CD4-positive, alpha-beta T cell (primary cell): ENCODE results near the gene PCCA. TPM values are rescaled to one million over a fixed set of nuclear protein-coding genes. Genes with fewer than 3 reads are reported as not detected.
"Not testable (repeated sequence)": the region's sequence is repeated elsewhere in the genome, so short reads cannot be mapped to it uniquely, and the experiment has no call there.

Source experiments
- ATAC-seq: fragments of 200-7000 bp; cut with Tn5 transposase; one replicate; pipeline ENCODE4 v1.10.0; 2022; ENCODE audit warnings: mild to moderate bottlenecking; ENCODE audit not compliant: poor library complexity
- CTCF ChIA-PET: fragments of 350-600 bp; sonication (Branson Sonifier 250); formaldehyde crosslinking; loops from one replicate; lab custom pipeline; 2021; ENCODE audit warnings: antibody characterized with exemption, inconsistent platforms; lab: Charles Lee
- POLR2A ChIA-PET: fragments of 350-600 bp; sonication (Branson Sonifier 250); formaldehyde crosslinking; loops from one replicate; lab custom pipeline; 2021; ENCODE audit warnings: antibody characterized with exemption, inconsistent platforms; lab: Charles Lee
- DNase-seq, 14 experiments: peaks; one replicate each; pipeline ENCODE4 v3.0.0-alpha.2; 2013 to 2020; ENCODE audit warnings: mixed read lengths in 2 of 14
- H3K27ac ChIP-seq, 2 donors: one replicate each; pipeline versions ENCODE4 v1.5.1 to v1.7.0; 2013; ENCODE audit warnings: low read length in 2 of 2, low read depth in 1 of 2, mild to moderate bottlenecking in 1 of 2
- H3K27me3 ChIP-seq, 2 experiments: 1 replicate in 1 of 2; 2 replicates in 1 of 2; pipeline versions ENCODE4 v1.6.1 to v1.7.0; 2013; ENCODE audit warnings: low read length in 2 of 2, control low read depth in 1 of 2, mild to moderate bottlenecking in 1 of 2, moderate library complexity in 1 of 2; ENCODE audit not compliant: insufficient read depth in 2 of 2, control insufficient read depth in 1 of 2
- H3K36me3 ChIP-seq: one replicate; pipeline ENCODE4 v1.6.1; 2013; ENCODE audit warnings: low read length, control low read depth; ENCODE audit not compliant: insufficient read depth
- H3K4me1 ChIP-seq: one replicate; pipeline ENCODE4 v1.6.1; 2013; ENCODE audit warnings: low read length, control low read depth; ENCODE audit not compliant: insufficient read depth
- H3K4me3 ChIP-seq: one replicate; pipeline ENCODE4 v1.5.1; 2013; ENCODE audit warnings: mild to moderate bottlenecking, low read length, moderate library complexity
- H3K9me3 ChIP-seq, 2 experiments: 1 replicate in 1 of 2; 2 replicates in 1 of 2; pipeline versions ENCODE4 v1.6.1 to v1.7.0; 2013; ENCODE audit warnings: low read length in 2 of 2, mild to moderate bottlenecking in 2 of 2, control low read depth in 1 of 2, moderate library complexity in 1 of 2; ENCODE audit not compliant: control insufficient read depth in 1 of 2, insufficient read depth in 1 of 2
- H3K27ac Mint-ChIP-seq: one replicate; pipeline ENCODE4 v1.8.0; 2020; ENCODE audit warnings: mixed read lengths
- H3K27me3 Mint-ChIP-seq: one replicate; pipeline ENCODE4 v1.8.0; 2021; ENCODE audit warnings: mixed read lengths
- H3K36me3 Mint-ChIP-seq: one replicate; pipeline ENCODE4 v1.8.0; 2021; ENCODE audit warnings: low read depth, mixed read lengths
- H3K4me1 Mint-ChIP-seq: one replicate; pipeline ENCODE4 v1.8.0; 2021; ENCODE audit warnings: low read depth, mixed read lengths
- H3K4me3 Mint-ChIP-seq: one replicate; pipeline ENCODE4 v1.8.0; 2020; ENCODE audit warnings: mild to moderate bottlenecking, mixed read lengths
- H3K9me3 Mint-ChIP-seq: one replicate; pipeline ENCODE4 v1.8.0; 2020; ENCODE audit warnings: mixed read lengths
- intact Hi-C, 2 experiments: fragments of 100-400 bp; cut with DNase I in 1 of 2; cut with micrococcal nuclease in 1 of 2; formaldehyde crosslinking; loops; one replicate each; pipeline versions ENCODE4 v1.15.1 to v1.9.0; 2023 to 2025; cut with DNase I, micrococcal nuclease
- total RNA-seq, 174 experiments: library from RNA in 2 of 174; stranded (reverse) in 2 of 174; gene quantifications; one replicate each; pipeline ENCODE4 v1.2.3 and lab custom pipeline; 2021 to 2026
- TF ChIP-seq, protein P1 (sequence below): fragments of 200-600 bp; IDR thresholded peaks from one replicate; pipeline ENCODE4 v1.8.0; 2022; ENCODE audit warnings: antibody characterized with exemption, mild to moderate bottlenecking

The PCCA gene
- total RNA-seq, 2 experiments from 2014 or later = 4.7 to 5.2 TPM

DNA sequence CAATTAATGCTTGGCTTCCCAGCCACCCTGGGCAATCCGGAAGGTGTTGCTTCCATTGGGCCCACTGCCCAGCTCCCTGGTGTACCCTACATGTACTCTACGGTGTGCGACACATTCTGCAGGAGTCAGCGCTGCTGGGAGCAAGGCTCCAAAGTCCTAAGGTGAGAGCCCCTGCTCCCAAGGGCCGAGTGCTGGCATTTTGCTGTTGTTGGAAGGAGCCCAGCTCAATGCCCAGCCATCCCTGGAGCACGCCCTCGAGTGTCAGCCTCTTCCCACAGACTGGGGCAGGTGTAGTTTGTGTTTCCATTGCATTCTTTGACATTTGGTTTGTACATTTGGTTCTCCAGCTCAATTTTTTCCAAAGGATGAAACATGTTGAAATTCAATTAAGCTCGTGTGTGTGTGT, 435.1 kb downstream of the PCCA start:
- H3K9me3 ChIP-seq = no peaks in the 10 kb centered on the region
- H3K27me3 ChIP-seq = no peaks in the 10 kb centered on the region
- H3K4me1 ChIP-seq = peaks cover 9% of the 10 kb centered on the region
- CTCF ChIA-PET = interaction anchor here (1.1 kb wide), 1 partner anchor 9 kb away, joined by 3 read pairs; no protein-coding TSS in a partner anchor
- peaks cover 2% of the 10 kb centered on the region for H3K36me3 ChIP-seq
- DNase-seq (no peak), ATAC-seq (no peak)
- H3K4me3 ChIP-seq = no peak overlapping the region
- no peaks in the 10 kb centered on the region for H3K27me3 Mint-ChIP-seq
- intact Hi-C loops = no loop called here
- no peak overlapping the region for H3K27ac Mint-ChIP-seq
- peaks cover 13% of the 10 kb centered on the region for H3K4me1 Mint-ChIP-seq
- H3K4me3 Mint-ChIP-seq = no peak overlapping the region
- no peaks in the 10 kb centered on the region for H3K9me3 Mint-ChIP-seq
- no peak overlapping the region for H3K27ac ChIP-seq
- peaks cover 15% of the 10 kb centered on the region for H3K36me3 Mint-ChIP-seq
- TF ChIP-seq, protein P1, sequence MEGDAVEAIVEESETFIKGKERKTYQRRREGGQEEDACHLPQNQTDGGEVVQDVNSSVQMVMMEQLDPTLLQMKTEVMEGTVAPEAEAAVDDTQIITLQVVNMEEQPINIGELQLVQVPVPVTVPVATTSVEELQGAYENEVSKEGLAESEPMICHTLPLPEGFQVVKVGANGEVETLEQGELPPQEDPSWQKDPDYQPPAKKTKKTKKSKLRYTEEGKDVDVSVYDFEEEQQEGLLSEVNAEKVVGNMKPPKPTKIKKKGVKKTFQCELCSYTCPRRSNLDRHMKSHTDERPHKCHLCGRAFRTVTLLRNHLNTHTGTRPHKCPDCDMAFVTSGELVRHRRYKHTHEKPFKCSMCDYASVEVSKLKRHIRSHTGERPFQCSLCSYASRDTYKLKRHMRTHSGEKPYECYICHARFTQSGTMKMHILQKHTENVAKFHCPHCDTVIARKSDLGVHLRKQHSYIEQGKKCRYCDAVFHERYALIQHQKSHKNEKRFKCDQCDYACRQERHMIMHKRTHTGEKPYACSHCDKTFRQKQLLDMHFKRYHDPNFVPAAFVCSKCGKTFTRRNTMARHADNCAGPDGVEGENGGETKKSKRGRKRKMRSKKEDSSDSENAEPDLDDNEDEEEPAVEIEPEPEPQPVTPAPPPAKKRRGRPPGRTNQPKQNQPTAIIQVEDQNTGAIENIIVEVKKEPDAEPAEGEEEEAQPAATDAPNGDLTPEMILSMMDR = no peak
- POLR2A ChIA-PET = no interaction called here

DNA sequence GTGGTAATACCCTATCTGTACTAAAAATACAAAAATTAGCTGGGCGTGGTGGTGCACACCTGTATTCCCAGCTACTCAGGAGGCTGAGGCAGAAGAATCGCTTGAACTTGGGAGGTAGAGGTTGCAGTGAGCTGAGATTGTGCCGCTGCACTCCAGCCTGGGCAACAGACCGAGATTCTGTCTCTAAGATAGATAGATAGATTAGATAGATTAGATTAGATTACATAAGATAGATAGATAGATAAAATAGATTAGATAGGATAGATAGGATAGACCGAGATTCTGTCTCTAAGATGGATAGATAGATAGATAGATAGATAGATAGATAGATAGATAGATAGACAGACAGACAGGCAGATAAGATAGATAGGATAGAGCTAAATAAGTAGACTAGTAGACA, 435.8 kb downstream of the PCCA start:
- H3K27ac Mint-ChIP-seq, H3K36me3 ChIP-seq, H3K4me3 Mint-ChIP-seq, H3K4me3 ChIP-seq, H3K27me3 ChIP-seq, H3K27me3 Mint-ChIP-seq, POLR2A ChIA-PET, H3K9me3 Mint-ChIP-seq, H3K4me1 ChIP-seq, ATAC-seq, DNase-seq, H3K27ac ChIP-seq, H3K9me3 ChIP-seq, intact Hi-C loops: not testable (repeated sequence)
- CTCF ChIA-PET = interaction anchor here (1.1 kb wide), 1 partner anchor 10 kb away, joined by 3 read pairs; no protein-coding TSS in a partner anchor
- peaks cover 22% of the 10 kb centered on the region for H3K36me3 Mint-ChIP-seq
- H3K4me1 Mint-ChIP-seq = peaks cover 13% of the 10 kb centered on the region

DNA sequence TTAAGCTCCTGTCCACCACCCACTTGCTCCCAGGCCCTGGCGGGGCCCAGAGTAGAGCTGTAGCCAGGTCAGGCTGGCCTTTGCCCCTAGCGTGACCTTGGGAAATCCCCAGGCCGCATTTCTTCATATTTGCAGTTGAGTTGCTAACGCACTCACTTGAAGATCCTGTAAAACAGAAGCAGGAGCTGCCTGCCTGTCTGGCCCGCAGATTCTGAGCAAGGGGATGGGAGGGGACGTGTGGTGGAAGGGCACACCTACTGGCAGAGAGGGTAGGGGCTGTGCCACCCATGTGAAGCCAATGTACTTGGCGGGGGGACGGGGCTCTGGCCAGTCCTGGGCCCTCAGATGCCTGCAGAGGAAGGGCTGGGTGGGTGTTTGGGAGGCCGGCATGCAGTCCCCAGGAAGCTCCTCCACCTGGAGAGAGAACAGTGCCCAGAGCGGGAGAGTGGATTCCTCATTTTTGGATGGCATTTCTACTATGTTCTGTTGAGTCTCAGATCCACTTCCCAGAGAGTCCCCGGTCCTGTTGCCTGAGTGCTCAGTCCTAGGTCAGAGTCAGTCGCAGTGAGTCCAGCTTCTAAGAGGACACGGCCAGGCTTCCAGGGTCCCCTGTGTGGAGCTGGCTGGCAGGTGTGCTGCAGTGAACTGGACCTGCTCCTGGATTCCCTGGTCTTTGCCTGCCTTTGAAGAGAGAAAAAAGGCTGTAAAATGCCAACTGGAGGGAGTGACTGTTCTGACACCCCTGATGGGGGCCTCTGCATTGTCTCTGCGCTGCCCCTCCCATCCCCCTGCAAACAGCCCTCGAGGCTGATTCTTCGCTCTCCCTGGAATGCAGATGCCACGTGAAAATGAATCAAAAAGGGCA, 436.8 kb downstream of the PCCA start:
- peaks cover 2% of the 10 kb centered on the region for H3K36me3 ChIP-seq
- Mint-ChIP-seq H3K27ac (no peak overlapping the region), H3K27me3 (no peaks in the 10 kb centered on the region), H3K9me3 (no peaks in the 10 kb centered on the region), H3K4me1 (peaks cover 13% of the 10 kb centered on the region), H3K36me3 (peaks cover 22% of the 10 kb centered on the region), H3K4me3 (no peak overlapping the region)
- TF ChIP-seq, protein P1 = no peak
- H3K9me3 ChIP-seq = no peaks in the 10 kb centered on the region
- POLR2A ChIA-PET = no interaction called here
- no peak overlapping the region for H3K4me3 ChIP-seq
- CTCF ChIA-PET = no interaction called here
- intact Hi-C loops = no loop called here
- no peak overlapping the region for H3K27ac ChIP-seq
- ATAC-seq (no peak), DNase-seq (no peak)
- H3K4me1 ChIP-seq = peaks cover 9% of the 10 kb centered on the region
- no peaks in the 10 kb centered on the region for H3K27me3 ChIP-seq
